K562 (cell line): ENCODE data around the gene OBP2A. TPM values are rescaled to one million over a fixed set of nuclear protein-coding genes. Genes with fewer than 3 reads are reported as not detected.

ENCODE experiments used
- CBX2 ChIP-seq: fragments of 200-600 bp; sonication (generic); IDR thresholded peaks from one replicate; pipeline ENCODE4 v1.6.1; 2012; ENCODE audit warnings: mild to moderate bottlenecking, low read length, inconsistent platforms; ENCODE audit not compliant: insufficient read depth, poor library complexity, severe bottlenecking
- CXXC5 ChIP-seq: fragments of 250-450 bp; sonication (Bioruptor Pico); IDR thresholded peaks from 2 replicates; pipeline ENCODE4 v1.8.0; 2022; ENCODE audit warnings: inconsistent platforms, mild to moderate bottlenecking, moderate library complexity
- ELF1 ChIP-seq: fragments of 200-800 bp; sonication (Bioruptor generic); IDR thresholded peaks from 2 replicates; pipeline ENCODE4 v1.6.1; 2016; ENCODE audit warnings: missing genetic modification characterization, missing compliant biosample characterization
- GTF2E2 ChIP-seq: fragments of 200-800 bp; sonication (Bioruptor generic); IDR thresholded peaks from 2 replicates; pipeline ENCODE4 v1.6.1; 2016; ENCODE audit warnings: missing genetic modification characterization, missing compliant biosample characterization
- HDAC2 ChIP-seq: fragments of 450-650 bp; IDR thresholded peaks from 2 replicates; pipeline ENCODE4 v1.6.1; 2016; ENCODE audit warnings: mild to moderate bottlenecking
- HDAC3 ChIP-seq: fragments of 450-650 bp; IDR thresholded peaks from 2 replicates; pipeline ENCODE4 v1.6.1; 2018; ENCODE audit warnings: borderline replicate concordance, mild to moderate bottlenecking, moderate library complexity; ENCODE audit not compliant: partially characterized antibody
- KLF13 ChIP-seq: fragments of 450-650 bp; IDR thresholded peaks from 2 replicates; pipeline ENCODE4 v1.6.1; 2016; ENCODE audit warnings: missing genetic modification characterization, low read depth, mild to moderate bottlenecking, missing compliant biosample characterization, moderate library complexity, borderline replicate concordance
- L3MBTL2 ChIP-seq: fragments of 450-650 bp; IDR thresholded peaks from 2 replicates; pipeline ENCODE4 v1.6.1; 2016; ENCODE audit warnings: mild to moderate bottlenecking, moderate library complexity
- MEIS2 ChIP-seq: fragments of 450-650 bp; IDR thresholded peaks from 2 replicates; pipeline ENCODE4 v1.6.1; 2014; ENCODE audit warnings: mild to moderate bottlenecking; ENCODE audit not compliant: partially characterized antibody
- PCBP1 ChIP-seq: fragments of 200-400 bp; formaldehyde crosslinking; IDR thresholded peaks from 2 replicates; pipeline ENCODE4 v1.6.1; 2018; ENCODE audit warnings: mild to moderate bottlenecking, low read depth, low read length; ENCODE audit not compliant: poor library complexity, severe bottlenecking
- PHF8 ChIP-seq: fragments of 200-600 bp; sonication (generic); IDR thresholded peaks from 2 replicates; pipeline ENCODE4 v1.6.1; 2012; ENCODE audit warnings: mixed run types, mild to moderate bottlenecking, inconsistent platforms, low read length, moderate library complexity, borderline replicate concordance
- SAFB ChIP-seq: fragments of 200-400 bp; formaldehyde crosslinking; IDR thresholded peaks from 2 replicates; pipeline ENCODE4 v1.6.1; 2017; ENCODE audit warnings: low read depth, low read length, borderline replicate concordance
- SMAD1 ChIP-seq: fragments of 150-350 bp; IDR thresholded peaks from 2 replicates; pipeline ENCODE4 v1.6.1; 2014; ENCODE audit warnings: low read length, low read depth; ENCODE audit not compliant: partially characterized antibody
- SNAPC5 ChIP-seq: fragments of 250-450 bp; sonication (Bioruptor Pico); IDR thresholded peaks from 2 replicates; pipeline ENCODE4 v1.8.0; 2021; ENCODE audit warnings: moderate library complexity, mild to moderate bottlenecking, inconsistent platforms
- TARDBP ChIP-seq: fragments of 450-650 bp; IDR thresholded peaks from 2 replicates; pipeline ENCODE4 v1.6.1; 2016
- TEAD4 ChIP-seq, 2 experiments: sonication (generic) in 1 of 2; formaldehyde crosslinking in 1 of 2; IDR thresholded peaks; 2 replicates each; pipeline versions ENCODE4 v1.6.1 to v1.8.0; 2012 to 2022; ENCODE audit warnings: borderline replicate concordance in 1 of 2, inconsistent platforms in 1 of 2, low read length in 1 of 2, mild to moderate bottlenecking in 1 of 2, missing genetic modification reagents in 1 of 2
- ZNF174 ChIP-seq: fragments of 250-450 bp; sonication (Bioruptor Pico); IDR thresholded peaks from 2 replicates; pipeline ENCODE4 v1.4.0; 2020; ENCODE audit warnings: mild to moderate bottlenecking
- ZNF197 ChIP-seq: fragments of 200-800 bp; sonication (Bioruptor generic); IDR thresholded peaks from 2 replicates; pipeline ENCODE4 v1.6.1; 2016; ENCODE audit warnings: low read depth, missing genetic modification characterization, missing compliant biosample characterization
- ZNF699 ChIP-seq: fragments of 250-450 bp; sonication (Bioruptor Pico); IDR thresholded peaks from 2 replicates; pipeline ENCODE4 v1.8.0; 2021; ENCODE audit warnings: mild to moderate bottlenecking, moderate library complexity; ENCODE audit not compliant: insufficient replicate concordance
- ZSCAN29 ChIP-seq: fragments of 450-650 bp; IDR thresholded peaks from 2 replicates; pipeline ENCODE4 v1.6.1; 2017
- polyA plus RNA-seq, 8 experiments: library from polyadenylated mRNA; depleted of rRNA in 4 of 8; stranded (reverse) in 5 of 8; unstranded in 3 of 8; fragments of >200 nt; fragmentation: Nextera tagmentation in 2 of 8; fragmentation: Illumina TruSeq in 1 of 8; extraction: Ambion mirVana in 2 of 8; extraction: Trizol in 1 of 8; gene quantifications; 2 replicates each; pipeline versions ENCODE4 v1.2.1 to v1.2.3, GENCODE V29; 2011 to 2014; ENCODE audit warnings: inconsistent platforms in 1 of 8, missing spikeins in 1 of 8
- total RNA-seq, 7 experiments: library from RNA; depleted of rRNA in 6 of 7; stranded (reverse); fragments of >200 nt in 6 of 7; fragmentation: Illumina TruSeq in 2 of 7; extraction: Trizol in 2 of 7; gene quantifications; 2 replicates each; pipeline versions ENCODE4 v1.2.1 to v1.2.3, GENCODE V29; 2011 to 2021; ENCODE audit warnings: low replicate concordance in 1 of 7
- TF ChIP-seq, protein P1 (sequence below): sonication (generic); formaldehyde crosslinking; IDR thresholded peaks from 2 replicates; pipeline ENCODE4 v1.8.1; 2023; ENCODE audit warnings: mild to moderate bottlenecking, missing genetic modification reagents
- TF ChIP-seq, protein P2 (sequence below): fragments of 250-450 bp; sonication (Bioruptor Pico); IDR thresholded peaks from 2 replicates; pipeline ENCODE4 v1.4.0; 2020; ENCODE audit warnings: borderline replicate concordance
- TF ChIP-seq, protein P3 (sequence below): fragments of 250-450 bp; sonication (Bioruptor Pico); IDR thresholded peaks from 2 replicates; pipeline ENCODE4 v1.4.0; 2020; ENCODE audit warnings: mild to moderate bottlenecking, moderate library complexity

OBP2A gene
- total and polyA plus RNA-seq, 9 of the 15 experiments (the other 6 are each of a cell fraction or from before 2014, with no cell fraction given): not detected

DNA sequence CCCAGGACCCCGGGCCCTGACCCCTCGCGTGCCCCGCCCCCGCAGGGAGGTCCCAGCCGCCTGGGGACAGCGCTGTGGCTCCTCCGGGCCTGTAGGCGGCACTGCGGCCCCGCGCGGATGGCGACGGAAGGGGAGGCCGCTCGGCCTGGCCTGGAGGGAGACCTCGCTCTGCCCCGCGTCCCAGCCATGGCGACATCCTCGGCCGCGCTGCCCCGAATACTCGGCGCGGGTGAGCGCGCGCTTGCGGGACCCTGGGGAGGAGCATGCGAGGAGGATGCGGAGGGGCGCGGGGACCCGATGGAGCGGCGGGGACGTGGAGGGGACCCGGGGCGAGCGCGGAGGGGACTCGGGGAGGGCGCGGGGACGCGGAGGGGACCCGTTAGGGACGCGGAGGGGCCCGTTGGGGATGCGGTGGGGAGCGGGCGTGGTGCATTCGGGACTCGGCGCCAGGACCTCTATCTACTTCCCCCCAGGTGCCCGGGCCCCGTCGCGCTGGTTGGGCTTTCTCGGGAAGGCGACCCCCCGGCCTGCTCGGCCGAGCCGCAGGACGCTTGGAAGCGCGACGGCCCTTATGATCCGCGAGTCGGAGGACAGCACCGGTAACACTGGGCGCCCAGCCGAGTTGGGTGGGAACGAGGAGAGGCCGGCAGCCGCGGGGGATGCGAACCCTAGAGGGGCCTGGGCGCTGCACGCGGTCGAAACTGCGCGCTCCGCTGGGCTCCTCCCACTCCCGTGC is 45.2 kb upstream of the OBP2A start, which contains the start of gene MRPS2 (continued):
- TF ChIP-seq KLF13 (tag) (peak; percentile 51; the same call in 1 of the 2 replicates), CXXC5 (CRISPR knock-in tag) (peak; percentile 53), HDAC3 (no peak), HDAC2 (no peak), SAFB (peak; percentile 67), ZNF197 (CRISPR knock-in tag) (0 out of 2 replicates have a peak, but pooled peaks have one; percentile 62), ZNF174 (CRISPR knock-in tag) (no peak), ELF1 (tag) (no peak), SNAPC5 (CRISPR knock-in tag) (no peak), CBX2 (no peak), PHF8 (peak; percentile 71; the same call in 1 of the 2 replicates), MEIS2 (no peak), L3MBTL2 (peak; percentile 70), TEAD4 (IDR thresholded peaks at IDR 0.05; ENCODE audit: low read length) (no peak), TEAD4 (CRISPR knock-in tag; IDR thresholded peaks at IDR 0.05; ENCODE audit: borderline replicate concordance) (0 out of 2 replicates have a peak, but pooled peaks have one; percentile 5), GTF2E2 (no peak), SMAD1 (no peak), ZNF699 (CRISPR knock-in tag) (no peak), PCBP1 (peak; percentile 20), TARDBP (peak; percentile 64; the same call in 1 of the 2 replicates), ZSCAN29 (no peak)
- TF ChIP-seq, protein P1, sequence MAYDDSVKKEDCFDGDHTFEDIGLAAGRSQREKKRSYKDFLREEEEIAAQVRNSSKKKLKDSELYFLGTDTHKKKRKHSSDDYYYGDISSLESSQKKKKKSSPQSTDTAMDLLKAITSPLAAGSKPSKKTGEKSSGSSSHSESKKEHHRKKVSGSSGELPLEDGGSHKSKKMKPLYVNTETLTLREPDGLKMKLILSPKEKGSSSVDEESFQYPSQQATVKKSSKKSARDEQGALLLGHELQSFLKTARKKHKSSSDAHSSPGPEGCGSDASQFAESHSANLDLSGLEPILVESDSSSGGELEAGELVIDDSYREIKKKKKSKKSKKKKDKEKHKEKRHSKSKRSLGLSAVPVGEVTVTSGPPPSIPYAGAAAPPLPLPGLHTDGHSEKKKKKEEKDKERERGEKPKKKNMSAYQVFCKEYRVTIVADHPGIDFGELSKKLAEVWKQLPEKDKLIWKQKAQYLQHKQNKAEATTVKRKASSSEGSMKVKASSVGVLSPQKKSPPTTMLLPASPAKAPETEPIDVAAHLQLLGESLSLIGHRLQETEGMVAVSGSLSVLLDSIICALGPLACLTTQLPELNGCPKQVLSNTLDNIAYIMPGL (CRISPR knock-in tag): 0 out of 2 replicates have a peak, but pooled peaks have one; percentile 34
- TF ChIP-seq, protein P2, sequence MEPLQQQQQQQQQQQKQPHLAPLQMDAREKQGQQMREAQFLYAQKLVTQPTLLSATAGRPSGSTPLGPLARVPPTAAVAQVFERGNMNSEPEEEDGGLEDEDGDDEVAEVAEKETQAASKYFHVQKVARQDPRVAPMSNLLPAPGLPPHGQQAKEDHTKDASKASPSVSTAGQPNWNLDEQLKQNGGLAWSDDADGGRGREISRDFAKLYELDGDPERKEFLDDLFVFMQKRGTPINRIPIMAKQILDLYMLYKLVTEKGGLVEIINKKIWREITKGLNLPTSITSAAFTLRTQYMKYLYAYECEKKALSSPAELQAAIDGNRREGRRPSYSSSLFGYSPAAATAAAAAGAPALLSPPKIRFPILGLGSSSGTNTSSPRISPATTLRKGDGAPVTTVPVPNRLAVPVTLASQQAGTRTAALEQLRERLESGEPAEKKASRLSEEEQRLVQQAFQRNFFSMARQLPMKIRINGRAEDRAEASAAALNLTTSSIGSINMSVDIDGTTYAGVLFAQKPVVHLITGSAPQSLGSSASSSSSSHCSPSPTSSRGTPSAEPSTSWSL (CRISPR knock-in tag): no peak
- TF ChIP-seq, protein P3, sequence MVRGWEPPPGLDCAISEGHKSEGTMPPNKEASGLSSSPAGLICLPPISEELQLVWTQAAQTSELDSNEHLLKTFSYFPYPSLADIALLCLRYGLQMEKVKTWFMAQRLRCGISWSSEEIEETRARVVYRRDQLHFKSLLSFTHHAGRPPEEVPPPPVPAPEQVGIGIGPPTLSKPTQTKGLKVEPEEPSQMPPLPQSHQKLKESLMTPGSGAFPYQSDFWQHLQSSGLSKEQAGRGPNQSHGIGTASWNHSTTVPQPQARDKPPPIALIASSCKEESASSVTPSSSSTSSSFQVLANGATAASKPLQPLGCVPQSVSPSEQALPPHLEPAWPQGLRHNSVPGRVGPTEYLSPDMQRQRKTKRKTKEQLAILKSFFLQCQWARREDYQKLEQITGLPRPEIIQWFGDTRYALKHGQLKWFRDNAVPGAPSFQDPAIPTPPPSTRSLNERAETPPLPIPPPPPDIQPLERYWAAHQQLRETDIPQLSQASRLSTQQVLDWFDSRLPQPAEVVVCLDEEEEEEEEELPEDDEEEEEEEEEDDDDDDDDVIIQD (CRISPR knock-in tag): no peak
